Liver (tissue), 3 donors: ENCODE results near the gene LARP7.

Source experiments
- ATF3 ChIP-seq: IDR thresholded peaks from 2 replicates; pipeline ENCODE4 v1.6.1; 2016; ENCODE audit warnings: antibody characterized with exemption
- CTCF ChIP-seq: fragments of 150-350 bp; IDR thresholded peaks from 2 replicates; pipeline ENCODE4 v1.5.1; 2017; ENCODE audit warnings: improper control_type of control experiment, low read depth, low read length; ENCODE audit not compliant: missing input control
- EGR1 ChIP-seq, 2 donors: IDR thresholded peaks; 2 replicates each; pipeline ENCODE4 v1.6.1; 2016 to 2018; ENCODE audit warnings: antibody characterized with exemption in 2 of 2, low read depth in 2 of 2
- FOXA1 ChIP-seq: IDR thresholded peaks from 2 replicates; pipeline ENCODE4 v1.6.1; 2016; ENCODE audit warnings: antibody characterized with exemption
- NR2F2 ChIP-seq: IDR thresholded peaks from 2 replicates; pipeline ENCODE4 v1.6.1; 2016; ENCODE audit warnings: antibody characterized with exemption
- RAD21 ChIP-seq, 2 donors: IDR thresholded peaks; 2 replicates each; pipeline ENCODE4 v1.6.1; 2016; ENCODE audit warnings: antibody characterized with exemption in 2 of 2, mild to moderate bottlenecking in 2 of 2
- RXRA ChIP-seq, 2 donors: IDR thresholded peaks; 2 replicates each; pipeline ENCODE4 v1.6.1; 2017 to 2018; ENCODE audit warnings: antibody characterized with exemption in 2 of 2, mild to moderate bottlenecking in 1 of 2
- SP1 ChIP-seq: IDR thresholded peaks from 2 replicates; pipeline ENCODE4 v1.6.1; 2018; ENCODE audit warnings: antibody characterized with exemption, mild to moderate bottlenecking
- TAF1 ChIP-seq: conservative IDR thresholded peaks from 2 replicates; pipeline ENCODE4 v1.6.1; 2016; ENCODE audit warnings: antibody characterized with exemption, mild to moderate bottlenecking
- YY1 ChIP-seq: IDR thresholded peaks from 2 replicates; pipeline ENCODE4 v1.6.1; 2016; ENCODE audit warnings: antibody characterized with exemption, mild to moderate bottlenecking
- TF ChIP-seq, protein P1 (sequence below): IDR thresholded peaks from 2 replicates; pipeline ENCODE4 v1.6.1; 2016; ENCODE audit warnings: antibody characterized with exemption, mild to moderate bottlenecking
- TF ChIP-seq, protein P2 (sequence below): IDR thresholded peaks from 2 replicates; pipeline ENCODE4 v1.6.1; 2016; ENCODE audit warnings: antibody characterized with exemption
- donor health status: healthy.
- donor health status: healthy.

GRCh38 chr4:112604589-112604988 is 32.4 kb upstream of the LARP7 start:
- no peak for TF ChIP-seq NR2F2
- TF ChIP-seq CTCF = peak; percentile 51
- no peak for TF ChIP-seq YY1
- TF ChIP-seq, protein P1, sequence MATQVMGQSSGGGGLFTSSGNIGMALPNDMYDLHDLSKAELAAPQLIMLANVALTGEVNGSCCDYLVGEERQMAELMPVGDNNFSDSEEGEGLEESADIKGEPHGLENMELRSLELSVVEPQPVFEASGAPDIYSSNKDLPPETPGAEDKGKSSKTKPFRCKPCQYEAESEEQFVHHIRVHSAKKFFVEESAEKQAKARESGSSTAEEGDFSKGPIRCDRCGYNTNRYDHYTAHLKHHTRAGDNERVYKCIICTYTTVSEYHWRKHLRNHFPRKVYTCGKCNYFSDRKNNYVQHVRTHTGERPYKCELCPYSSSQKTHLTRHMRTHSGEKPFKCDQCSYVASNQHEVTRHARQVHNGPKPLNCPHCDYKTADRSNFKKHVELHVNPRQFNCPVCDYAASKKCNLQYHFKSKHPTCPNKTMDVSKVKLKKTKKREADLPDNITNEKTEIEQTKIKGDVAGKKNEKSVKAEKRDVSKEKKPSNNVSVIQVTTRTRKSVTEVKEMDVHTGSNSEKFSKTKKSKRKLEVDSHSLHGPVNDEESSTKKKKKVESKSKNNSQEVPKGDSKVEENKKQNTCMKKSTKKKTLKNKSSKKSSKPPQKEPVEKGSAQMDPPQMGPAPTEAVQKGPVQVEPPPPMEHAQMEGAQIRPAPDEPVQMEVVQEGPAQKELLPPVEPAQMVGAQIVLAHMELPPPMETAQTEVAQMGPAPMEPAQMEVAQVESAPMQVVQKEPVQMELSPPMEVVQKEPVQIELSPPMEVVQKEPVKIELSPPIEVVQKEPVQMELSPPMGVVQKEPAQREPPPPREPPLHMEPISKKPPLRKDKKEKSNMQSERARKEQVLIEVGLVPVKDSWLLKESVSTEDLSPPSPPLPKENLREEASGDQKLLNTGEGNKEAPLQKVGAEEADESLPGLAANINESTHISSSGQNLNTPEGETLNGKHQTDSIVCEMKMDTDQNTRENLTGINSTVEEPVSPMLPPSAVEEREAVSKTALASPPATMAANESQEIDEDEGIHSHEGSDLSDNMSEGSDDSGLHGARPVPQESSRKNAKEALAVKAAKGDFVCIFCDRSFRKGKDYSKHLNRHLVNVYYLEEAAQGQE = no peak
- TF ChIP-seq SP1 = no peak
- TF ChIP-seq, protein P2, sequence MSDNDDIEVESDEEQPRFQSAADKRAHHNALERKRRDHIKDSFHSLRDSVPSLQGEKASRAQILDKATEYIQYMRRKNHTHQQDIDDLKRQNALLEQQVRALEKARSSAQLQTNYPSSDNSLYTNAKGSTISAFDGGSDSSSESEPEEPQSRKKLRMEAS = no peak
- TF ChIP-seq FOXA1 = no peak
- TF ChIP-seq EGR1 (IDR thresholded peaks at IDR 0.05; ENCODE audit: low read depth in 2 of 2) = no peak
- peak; percentile 78 to 80 for TF ChIP-seq RAD21 (IDR thresholded peaks at IDR 0.05)
- TF ChIP-seq TAF1 = no peak
- TF ChIP-seq ATF3 = no peak
- TF ChIP-seq RXRA (IDR thresholded peaks at IDR 0.05) = no peak
